ENCODE measurements around the gene PSRC1.

PSRC1 gene

GRCh38 chr1:109283748-109284600 lies 1.0 kb upstream of the PSRC1 start:
- peak overlapping the region; percentile 97 for H3K9ac ChIP-seq (ENCODE audit: low read depth, low read length)
- H3K9me3 ChIP-seq (ENCODE audit: control insufficient read depth, insufficient read depth, low read length) = no peaks in the 10 kb centered on the region
- H3K4me1 ChIP-seq (ENCODE audit: insufficient read depth, low read length) = peaks cover 16% of the 10 kb centered on the region
- peaks cover 5% of the 10 kb centered on the region; the same call in 1 of the 2 replicates for H3K36me3 ChIP-seq (ENCODE audit: insufficient read depth, low read length)

- Histone ChIP-seq H3K9me3 (ENCODE audit: control insufficient read depth, insufficient read depth, low read length) (no peaks in the 10 kb centered on the region), H3K9ac (ENCODE audit: low read depth, low read length) (peak overlapping the region; percentile 97), H3K36me3 (ENCODE audit: insufficient read depth, low read length) (peaks cover 5% of the 10 kb centered on the region; the same call in 1 of the 2 replicates), H3K4me1 (ENCODE audit: insufficient read depth, low read length) (peaks cover 22% of the 10 kb centered on the region)
Observed at GRCh38 chr1:109282497-109282951, 421 bp downstream of the PSRC1 start.

GRCh38 chr1:109281680-109282496 lies 1.1 kb downstream of the PSRC1 start:
- no peaks in the 10 kb centered on the region for H3K9me3 ChIP-seq (ENCODE audit: control insufficient read depth, insufficient read depth, low read length)
- peaks cover 26% of the 10 kb centered on the region for H3K4me1 ChIP-seq (ENCODE audit: insufficient read depth, low read length)
- peaks cover 5% of the 10 kb centered on the region; the same call in 1 of the 2 replicates for H3K36me3 ChIP-seq (ENCODE audit: insufficient read depth, low read length)
- peak overlapping the region; percentile 97 for H3K9ac ChIP-seq (ENCODE audit: low read depth, low read length)

- Histone ChIP-seq H3K9ac (ENCODE audit: low read depth, low read length) (no peak overlapping the region), H3K9me3 (ENCODE audit: control insufficient read depth, insufficient read depth, low read length) (no peaks in the 10 kb centered on the region)
Observed at GRCh38 chr1:109280862-109281261, 2.1 kb downstream of the PSRC1 start.

GRCh38 chr1:109279615-109280278 lies 3.2 kb downstream of the PSRC1 start:
- H3K4me1 ChIP-seq (ENCODE audit: insufficient read depth, low read length) = peaks cover 32% of the 10 kb centered on the region
- H3K9me3 ChIP-seq (ENCODE audit: control insufficient read depth, insufficient read depth, low read length) = no peaks in the 10 kb centered on the region
- no peak overlapping the region for H3K9ac ChIP-seq (ENCODE audit: low read depth, low read length)
- peaks cover 5% of the 10 kb centered on the region; the same call in 1 of the 2 replicates for H3K36me3 ChIP-seq (ENCODE audit: insufficient read depth, low read length)

More at GRCh38 chr1:109280862-109281261, 2.1 kb downstream of the PSRC1 start:
- H3K4me1 ChIP-seq (ENCODE audit: insufficient read depth, low read length) = peaks cover 28% of the 10 kb centered on the region
- H3K36me3 ChIP-seq (ENCODE audit: insufficient read depth, low read length) = peaks cover 5% of the 10 kb centered on the region; the same call in 1 of the 2 replicates

- peaks cover 37% of the 10 kb centered on the region for H3K4me1 ChIP-seq (ENCODE audit: insufficient read depth, low read length)
- H3K36me3 ChIP-seq (ENCODE audit: insufficient read depth, low read length) = peaks cover 5% of the 10 kb centered on the region; the same call in 1 of the 2 replicates
- H3K9ac ChIP-seq (ENCODE audit: low read depth, low read length) = no peak overlapping the region
- no peaks in the 10 kb centered on the region for H3K9me3 ChIP-seq (ENCODE audit: control insufficient read depth, insufficient read depth, low read length)
Observed at GRCh38 chr1:109277434-109278204, 5.3 kb downstream of the PSRC1 start.

GRCh38 chr1:109275706-109276345 lies 7.1 kb downstream of the PSRC1 start:
- Histone ChIP-seq H3K36me3 (ENCODE audit: insufficient read depth, low read length) (peaks cover 5% of the 10 kb centered on the region; the same call in 1 of the 2 replicates), H3K9me3 (ENCODE audit: control insufficient read depth, insufficient read depth, low read length) (no peaks in the 10 kb centered on the region), H3K9ac (ENCODE audit: low read depth, low read length) (no peak overlapping the region), H3K4me1 (ENCODE audit: insufficient read depth, low read length) (peaks cover 33% of the 10 kb centered on the region)

- Histone ChIP-seq H3K9me3 (ENCODE audit: control insufficient read depth, insufficient read depth, low read length) (no peaks in the 10 kb centered on the region), H3K36me3 (ENCODE audit: insufficient read depth, low read length) (peaks cover 5% of the 10 kb centered on the region; the same call in 1 of the 2 replicates), H3K4me1 (ENCODE audit: insufficient read depth, low read length) (peaks cover 33% of the 10 kb centered on the region), H3K9ac (ENCODE audit: low read depth, low read length) (peak overlapping the region; percentile 38)
Observed at GRCh38 chr1:109274533-109275476, 8.1 kb downstream of the PSRC1 start.

GRCh38 chr1:109273570-109274288 lies 9.2 kb downstream of the PSRC1 start:
- peak overlapping the region; percentile 25; the same call in 1 of the 2 replicates for H3K9ac ChIP-seq (ENCODE audit: low read depth, low read length)
- H3K4me1 ChIP-seq (ENCODE audit: insufficient read depth, low read length) = peaks cover 33% of the 10 kb centered on the region
- H3K9me3 ChIP-seq (ENCODE audit: control insufficient read depth, insufficient read depth, low read length) = no peaks in the 10 kb centered on the region
- H3K36me3 ChIP-seq (ENCODE audit: insufficient read depth, low read length) = no peaks in the 10 kb centered on the region

GRCh38 chr1:109272831-109273547 lies 10.0 kb downstream of the PSRC1 start:
- Histone ChIP-seq H3K9ac (ENCODE audit: low read depth, low read length) (no peak overlapping the region), H3K36me3 (ENCODE audit: insufficient read depth, low read length) (no peaks in the 10 kb centered on the region), H3K4me1 (ENCODE audit: insufficient read depth, low read length) (peaks cover 31% of the 10 kb centered on the region), H3K9me3 (ENCODE audit: control insufficient read depth, insufficient read depth, low read length) (no peaks in the 10 kb centered on the region)

- Histone ChIP-seq H3K9ac (ENCODE audit: low read depth, low read length) (no peak overlapping the region), H3K9me3 (ENCODE audit: control insufficient read depth, insufficient read depth, low read length) (no peaks in the 10 kb centered on the region), H3K36me3 (ENCODE audit: insufficient read depth, low read length) (no peaks in the 10 kb centered on the region), H3K4me1 (ENCODE audit: insufficient read depth, low read length) (peaks cover 26% of the 10 kb centered on the region)
Observed at GRCh38 chr1:109272021-109272799, 10.7 kb downstream of the PSRC1 start.

Data from ES-I3 (cell line).